NCI-H524 (cell line): Measurements from ENCODE around the gene RIOK1.
"Not testable (repeated sequence)": the region's sequence is repeated elsewhere in the genome, so short reads cannot be mapped to it uniquely, and the experiment has no call there.

Experiments
- DNase-seq, 2 experiments: peaks; one replicate each; lab custom pipeline; 2025; lab: John Stamatoyannopoulos, UW

Gene RIOK1

DNA sequence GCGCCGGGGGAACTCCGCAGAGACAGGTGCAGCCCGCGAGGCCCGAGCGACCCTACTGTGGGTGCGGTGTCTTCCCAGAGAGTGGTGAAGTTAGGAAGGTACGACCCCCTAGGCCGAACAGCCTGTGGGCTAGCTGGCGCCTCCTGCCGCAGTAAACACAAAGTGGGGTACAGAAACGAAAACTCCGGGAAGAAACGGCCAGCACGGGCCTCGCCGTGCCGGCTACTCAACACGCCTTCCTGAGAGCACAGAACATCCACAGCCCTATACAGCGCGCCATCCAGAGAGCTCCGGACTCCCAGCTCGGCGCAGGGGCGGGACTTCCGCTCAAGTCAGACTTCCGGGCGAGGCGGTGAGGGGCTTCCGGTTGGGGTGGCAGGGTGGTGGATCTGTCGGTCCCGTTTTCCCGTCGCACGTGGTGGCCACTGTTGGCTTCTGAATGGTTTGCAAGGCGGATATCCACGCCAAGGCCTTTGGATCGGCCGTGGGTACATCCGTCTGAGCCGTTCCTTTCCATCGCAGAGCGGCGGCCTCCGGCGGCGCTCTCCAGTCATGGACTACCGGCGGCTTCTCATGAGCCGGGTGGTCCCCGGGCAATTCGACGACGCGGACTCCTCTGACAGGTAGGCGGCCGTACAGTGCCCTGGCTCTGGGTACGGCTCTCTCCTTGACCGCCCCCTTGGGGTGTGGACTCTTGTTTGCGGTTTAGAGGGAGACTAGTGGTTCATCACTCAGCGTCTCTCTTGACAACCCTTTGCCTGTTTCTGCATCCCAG, at the start of gene RIOK1, which contains the start of gene CAGE1:
Gene RIOK1, plus strand, starts transcription at position 358 of the 775 bp plus-strand sequence. Its CDS starts 195 bp downstream, at position 553.
Gene CAGE1, minus strand, starts transcription at position 292 of the 775 bp plus-strand sequence. CDS start 2,569 bp downstream, outside the sequence.
- peak; percentile 91 to 92 for DNase-seq

DNA sequence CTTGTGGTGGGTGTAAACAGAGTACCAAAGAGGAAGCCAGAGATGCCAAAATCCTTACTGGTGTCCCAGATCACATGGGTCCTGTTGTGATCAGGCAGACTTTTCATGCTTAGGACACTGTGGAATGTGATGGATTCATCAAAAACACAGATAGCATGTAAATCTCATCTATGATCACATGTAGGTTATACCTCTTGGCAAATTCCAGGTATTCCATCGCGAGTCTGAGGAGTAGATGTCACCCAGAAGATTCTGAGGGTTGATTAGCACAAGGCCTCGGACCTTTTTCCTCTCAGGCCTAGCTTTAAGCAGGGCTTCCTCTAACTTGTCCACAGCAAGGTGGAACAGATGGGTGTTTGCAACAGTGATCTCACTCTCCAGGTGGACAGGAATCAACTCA, 48.3 kb upstream of the RIOK1 start:
- no peak for DNase-seq

DNA sequence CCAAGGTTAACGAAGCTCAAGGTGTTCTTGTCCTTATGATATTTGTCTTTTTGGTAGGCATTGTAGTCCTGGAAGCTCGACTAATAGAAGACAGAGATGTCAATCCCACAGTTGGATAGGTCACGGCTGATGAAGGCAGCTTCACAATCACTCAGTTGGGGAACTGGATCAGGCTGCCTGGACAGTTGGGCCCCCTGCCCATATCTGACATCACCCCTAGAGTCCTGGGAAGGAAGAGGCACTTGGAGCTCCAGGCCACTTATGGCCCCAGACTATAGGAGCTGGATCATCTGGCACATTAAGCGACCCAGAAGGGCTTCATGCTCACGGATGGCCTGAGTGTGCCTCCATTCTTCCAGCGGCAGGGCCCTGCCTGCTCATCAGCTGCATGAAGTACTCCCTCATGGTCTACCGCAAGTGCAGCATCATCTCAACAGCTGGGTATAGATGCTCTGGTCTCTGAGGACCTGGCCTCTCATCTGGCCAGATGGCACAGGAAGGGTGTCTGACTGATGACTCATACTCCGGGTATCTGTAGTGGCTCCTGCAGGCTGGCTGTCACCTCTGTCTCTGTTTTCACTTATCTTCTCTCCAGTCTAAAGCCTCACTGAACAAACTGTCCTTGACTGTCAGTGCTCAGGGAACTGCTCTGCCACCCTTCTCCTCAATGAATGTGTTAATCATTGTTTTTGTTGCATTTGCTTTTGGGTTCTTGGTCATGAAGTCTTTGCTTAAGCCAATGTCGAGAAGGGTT, 47.4 kb upstream of the RIOK1 start:
- peak; percentile 71 to 89 for DNase-seq

- no peak for DNase-seq
Observed at GRCh38 chr6:7343546-7344475, 45.8 kb upstream of the RIOK1 start.

GRCh38 chr6:7344773-7345450, 44.7 kb upstream of the RIOK1 start:
- DNase-seq: peak in 1 of 2 experiments; percentile 3

DNA sequence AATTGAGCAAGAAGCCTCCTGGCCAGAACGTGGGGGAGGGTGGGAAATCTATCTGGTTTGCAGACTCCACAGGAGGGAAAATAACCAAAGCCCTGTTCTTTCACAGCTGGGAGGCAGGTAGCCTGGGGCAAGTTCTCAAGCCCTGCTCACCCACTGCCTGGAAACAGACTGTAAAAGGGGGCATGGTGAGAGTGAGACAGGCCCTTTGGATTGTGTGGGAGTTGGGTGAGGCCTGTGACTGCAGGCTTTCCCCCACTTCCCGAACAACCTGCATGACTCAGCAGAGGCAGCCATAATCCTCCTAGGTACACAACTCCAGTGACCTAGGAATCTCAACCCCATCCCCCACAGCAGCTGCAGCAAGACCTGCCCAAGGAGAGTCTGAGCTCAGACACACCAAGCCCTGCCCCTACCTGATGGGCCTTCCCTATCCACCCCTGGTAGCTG, 42.0 kb upstream of the RIOK1 start:
- not testable (repeated sequence) for DNase-seq

- DNase-seq: not testable (repeated sequence)
Observed at GRCh38 chr6:7350591-7350990, 39.0 kb upstream of the RIOK1 start.

DNA sequence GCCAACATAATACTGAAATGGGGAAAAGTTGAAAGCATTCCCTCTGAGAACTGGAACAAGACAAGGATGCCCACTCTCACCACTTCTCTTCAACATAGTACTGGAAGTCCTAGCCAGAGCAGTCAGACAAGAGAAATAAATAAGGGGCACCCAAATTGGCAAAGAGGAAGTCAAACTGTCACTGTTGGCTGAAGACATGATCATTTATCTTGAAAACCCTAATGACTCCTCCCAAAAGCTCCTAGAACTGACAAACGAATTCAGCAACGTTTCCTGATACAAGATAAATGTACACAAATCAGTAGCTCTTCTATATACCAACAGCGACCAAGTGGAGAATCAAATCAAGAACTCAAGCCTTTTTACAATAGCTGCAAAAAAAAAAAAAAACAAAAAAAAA, 37.7 kb upstream of the RIOK1 start:
- DNase-seq: not testable (repeated sequence)

DNA sequence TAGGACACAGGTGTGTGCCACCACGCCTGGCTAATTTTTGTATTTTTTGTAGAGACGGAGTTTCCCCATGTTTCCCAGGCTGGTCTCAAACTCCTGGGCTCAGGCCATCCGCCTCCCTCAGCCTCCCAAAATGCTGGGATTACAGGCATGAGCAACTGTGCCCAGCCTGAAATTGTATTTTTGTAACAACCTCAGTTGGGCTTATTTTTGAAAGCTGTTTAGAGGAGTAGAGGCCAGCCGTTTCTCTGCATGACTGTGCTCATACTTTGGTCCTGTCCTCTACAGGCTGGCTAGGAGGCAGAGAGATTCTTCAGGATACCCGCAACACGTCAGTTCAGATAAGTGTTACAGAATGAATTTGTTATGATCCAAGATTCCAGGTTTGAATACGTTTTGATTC, 22.2 kb upstream of the RIOK1 start:
- DNase-seq: no peak

GRCh38 chr6:7373739-7374138, 15.9 kb upstream of the RIOK1 start:
- no peak for DNase-seq

DNA sequence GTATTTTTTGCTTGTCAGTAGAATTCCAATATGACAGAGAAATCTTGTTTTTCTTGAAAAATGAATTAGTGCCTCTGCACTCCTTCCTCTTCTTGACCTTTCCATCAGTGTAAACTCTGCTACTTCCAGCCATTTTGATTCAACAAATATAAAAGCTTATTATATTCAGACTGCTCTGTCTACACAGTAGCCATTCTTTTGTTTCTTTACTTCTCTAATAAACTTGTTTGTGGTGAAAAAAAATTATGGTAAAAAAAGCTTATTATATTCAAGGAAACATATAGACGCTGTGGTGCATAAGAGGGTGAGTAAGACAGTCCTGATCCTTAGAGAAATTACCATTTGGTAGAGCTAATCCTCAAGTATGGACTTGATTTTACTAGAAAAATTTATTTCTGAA, 11.6 kb upstream of the RIOK1 start:
- no peak for DNase-seq

DNA sequence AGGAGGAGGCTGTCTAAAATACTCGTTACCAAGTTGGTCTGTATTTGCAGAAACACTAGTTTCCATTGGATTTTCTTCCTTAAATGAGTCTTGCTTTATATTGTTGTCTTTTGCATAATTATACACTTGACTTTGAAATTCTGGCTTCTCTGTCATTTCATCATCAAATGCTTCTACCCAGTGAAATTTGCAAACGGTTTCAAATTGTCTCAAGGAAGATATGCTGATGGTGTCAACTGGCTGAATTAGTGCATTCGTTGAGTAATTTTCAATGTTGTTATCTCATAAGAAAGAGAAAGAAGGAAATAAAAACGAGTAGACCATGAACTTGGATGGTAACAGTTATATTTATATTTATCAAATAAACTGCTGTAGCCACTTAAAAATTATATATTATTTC, 10.9 kb upstream of the RIOK1 start:
- DNase-seq: no peak

DNA sequence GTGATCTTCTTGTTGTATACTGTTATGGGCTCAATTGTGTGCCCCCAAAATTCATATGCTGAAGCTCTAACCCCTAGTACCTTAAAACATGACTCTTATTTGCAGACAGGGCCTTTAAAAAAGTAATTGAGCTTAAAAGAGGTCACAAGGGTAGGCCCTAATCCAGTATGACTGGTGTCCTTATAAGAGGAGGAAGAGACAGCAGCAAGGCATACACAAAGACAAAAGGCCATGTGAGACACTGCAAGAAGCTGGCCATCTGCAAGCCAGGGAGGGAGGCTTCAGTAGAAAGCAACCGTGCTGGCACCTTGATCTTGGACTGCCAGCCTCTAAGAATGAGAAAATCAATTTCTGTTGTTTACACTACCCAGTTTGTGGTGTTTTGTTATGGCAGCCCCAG, 8.5 kb upstream of the RIOK1 start:
- DNase-seq: no peak

DNA sequence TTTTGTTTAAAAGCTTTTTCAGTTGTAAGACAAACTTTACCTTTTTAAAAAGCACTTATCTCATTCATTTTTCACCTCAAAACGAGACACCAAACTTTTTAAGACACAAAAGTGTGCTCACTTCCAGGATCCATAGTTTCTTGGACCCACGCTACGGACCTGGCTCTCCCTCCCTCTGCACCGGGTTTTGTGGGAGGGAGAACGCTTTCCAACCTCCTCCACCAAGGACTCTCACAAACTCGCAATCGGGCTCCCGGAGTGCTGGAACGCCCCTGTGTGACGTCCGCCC, 502 bp upstream of the RIOK1 start:
- DNase-seq: no peak

DNA sequence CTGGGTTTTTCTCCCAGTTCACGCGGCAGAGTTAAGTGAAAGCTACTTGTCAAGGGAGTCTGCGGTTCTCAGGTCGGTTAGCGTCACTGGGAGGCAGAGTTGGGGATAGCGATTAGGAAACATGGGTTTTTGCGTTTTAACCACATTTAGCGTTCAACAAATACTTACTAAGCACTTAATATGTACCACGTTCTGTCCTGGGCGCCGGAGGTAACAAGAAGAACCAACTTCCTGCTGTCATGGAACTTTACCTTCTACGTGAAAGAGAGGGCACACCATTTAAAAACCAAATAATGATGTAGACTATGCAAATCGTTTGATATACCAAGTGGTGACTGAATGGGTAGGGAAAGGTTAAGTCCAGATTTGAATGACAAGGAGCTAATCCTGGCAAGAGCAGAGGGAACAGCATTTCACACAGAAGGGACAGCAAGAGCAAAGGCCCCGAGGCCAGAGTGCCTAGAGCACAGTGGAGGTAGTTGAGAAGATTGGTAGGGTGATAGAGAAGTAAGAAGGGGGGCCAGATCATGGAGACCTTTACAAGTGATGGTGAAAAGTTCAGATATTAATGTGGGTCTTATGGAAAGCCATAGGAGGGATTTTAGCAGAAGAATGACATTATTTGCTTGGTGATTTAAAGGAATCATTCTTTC, 744 bp downstream of the RIOK1 start:
- DNase-seq: no peak

GRCh38 chr6:7391151-7391550, 1.5 kb downstream of the RIOK1 start:
- DNase-seq: no peak

GRCh38 chr6:7392402-7392801, 2.8 kb downstream of the RIOK1 start:
- no peak for DNase-seq

- no peak for DNase-seq
Observed at GRCh38 chr6:7401075-7401474, 11.5 kb downstream of the RIOK1 start.

DNA sequence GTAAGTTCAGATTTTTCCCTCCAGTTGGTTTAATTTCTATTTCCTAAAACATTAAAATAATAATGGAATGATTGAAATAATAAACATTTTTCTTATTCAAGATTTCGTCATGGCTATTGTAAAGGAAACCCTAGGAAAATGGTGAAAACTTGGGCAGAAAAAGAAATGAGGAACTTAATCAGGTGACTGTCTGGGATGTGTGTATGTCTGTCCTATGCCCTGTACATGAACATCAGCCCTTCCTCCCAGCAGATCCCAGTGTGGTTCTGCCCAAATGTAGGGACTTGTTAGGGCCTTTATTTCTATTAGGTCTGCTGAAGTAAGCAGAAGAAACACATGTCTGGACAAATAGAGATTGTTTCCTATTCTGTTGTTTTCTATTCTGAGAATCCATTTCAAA, 13.1 kb downstream of the RIOK1 start:
- no peak for DNase-seq

- no peak for DNase-seq
Observed at GRCh38 chr6:7404546-7404945, 14.9 kb downstream of the RIOK1 start.

GRCh38 chr6:7406743-7407142, 17.1 kb downstream of the RIOK1 start:
- no peak for DNase-seq
